Occipital lobe (tissue), 2 donors: ENCODE results near the gene SLC1A4. TPM values are rescaled to one million over a fixed set of nuclear protein-coding genes. Genes with fewer than 3 reads are reported as not detected.
A peak's percentile ranks its signal among the peaks of the same experiment; 100 is the strongest.
"Not testable (repeated sequence)": the region's sequence is repeated elsewhere in the genome, so short reads cannot be mapped to it uniquely, and the experiment has no call there.

Experiments used
- DNase-seq: peaks from one replicate; lab custom pipeline; 2025; lab: John Stamatoyannopoulos, UW
- total RNA-seq: library from RNA; depleted of rRNA; stranded (reverse); fragments of >200 nt; gene quantifications from one replicate; pipeline ENCODE4 v1.2.3, GENCODE V29; 2014

SLC1A4 gene
- total RNA-seq: 57.9 TPM

DNA sequence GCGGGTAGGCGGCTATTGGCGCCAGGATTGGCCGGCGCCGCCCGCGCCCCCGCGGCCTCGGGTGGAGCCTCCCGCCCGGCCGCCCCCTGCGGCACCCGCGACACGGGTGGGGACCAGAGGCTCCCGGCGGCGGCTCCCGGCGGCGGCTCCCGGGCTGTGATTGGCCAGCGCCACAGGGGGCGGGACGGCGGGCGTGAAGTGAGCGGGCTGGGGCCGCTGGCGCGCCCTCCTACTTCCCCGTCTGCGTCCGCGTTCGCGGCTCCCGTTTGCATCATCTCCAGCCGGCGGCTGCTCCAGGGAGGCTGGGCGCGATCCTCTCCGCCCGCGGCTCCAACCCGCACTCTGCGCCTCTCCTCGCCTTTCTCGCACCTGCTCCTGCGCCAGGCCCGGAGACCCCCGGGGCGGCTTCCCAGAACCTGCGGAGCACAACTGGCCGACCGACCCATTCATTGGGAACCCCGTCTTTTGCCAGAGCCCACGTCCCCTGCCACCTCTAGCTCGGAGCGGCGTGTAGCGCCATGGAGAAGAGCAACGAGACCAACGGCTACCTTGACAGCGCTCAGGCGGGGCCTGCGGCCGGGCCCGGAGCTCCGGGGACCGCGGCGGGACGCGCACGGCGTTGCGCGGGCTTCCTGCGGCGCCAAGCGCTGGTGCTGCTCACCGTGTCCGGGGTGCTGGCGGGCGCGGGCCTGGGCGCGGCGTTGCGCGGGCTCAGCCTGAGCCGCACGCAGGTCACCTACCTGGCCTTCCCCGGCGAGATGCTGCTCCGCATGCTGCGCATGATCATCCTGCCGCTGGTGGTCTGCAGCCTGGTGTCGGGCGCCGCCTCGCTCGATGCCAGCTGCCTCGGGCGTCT, at the start of gene SLC1A4:
Gene SLC1A4 (plus strand): TSS at position 274 of the 856 bp plus-strand sequence. CDS start 245 bp downstream, at position 519.
- peak; percentile 92 for DNase-seq

DNA sequence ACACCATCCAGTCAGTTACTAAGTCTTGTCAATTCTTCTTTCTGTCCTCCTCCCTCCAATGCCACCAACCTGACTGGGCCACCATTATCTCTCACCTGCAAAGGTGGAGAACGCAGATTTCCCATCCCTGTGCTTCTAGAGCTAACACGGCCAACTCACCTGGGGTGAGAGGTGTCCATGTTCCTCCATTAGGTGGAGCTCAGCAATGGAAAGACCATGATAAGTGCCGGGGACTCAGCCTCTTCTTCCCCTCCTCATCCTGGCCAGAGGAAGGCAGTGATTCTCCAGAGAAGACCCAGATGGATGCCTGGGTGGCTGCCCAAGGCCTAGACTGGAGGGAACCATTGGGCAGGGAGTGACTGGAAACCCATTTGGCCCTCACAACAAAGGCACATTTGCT, 48.1 kb upstream of the SLC1A4 start:
- no peak for DNase-seq

DNA sequence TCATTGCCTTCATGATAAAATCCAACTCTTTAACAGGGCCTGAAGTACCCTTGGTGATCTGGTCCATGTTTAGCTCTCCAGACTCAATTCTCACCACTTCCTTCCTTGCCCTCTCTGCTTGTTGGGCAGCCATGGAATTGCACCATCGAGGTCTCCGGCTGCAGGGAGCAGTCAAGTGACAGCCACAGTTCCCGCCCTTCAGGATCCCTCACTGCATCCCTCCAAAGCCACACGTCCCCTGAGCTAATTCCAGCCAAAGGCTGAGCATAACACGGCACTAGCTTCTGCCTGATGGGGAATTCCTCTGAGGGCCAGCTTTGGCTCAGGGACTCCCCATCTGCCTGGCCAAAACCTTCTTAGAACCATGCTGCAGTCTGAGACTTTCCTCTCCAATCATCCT, 47.4 kb upstream of the SLC1A4 start:
- no peak for DNase-seq

DNA sequence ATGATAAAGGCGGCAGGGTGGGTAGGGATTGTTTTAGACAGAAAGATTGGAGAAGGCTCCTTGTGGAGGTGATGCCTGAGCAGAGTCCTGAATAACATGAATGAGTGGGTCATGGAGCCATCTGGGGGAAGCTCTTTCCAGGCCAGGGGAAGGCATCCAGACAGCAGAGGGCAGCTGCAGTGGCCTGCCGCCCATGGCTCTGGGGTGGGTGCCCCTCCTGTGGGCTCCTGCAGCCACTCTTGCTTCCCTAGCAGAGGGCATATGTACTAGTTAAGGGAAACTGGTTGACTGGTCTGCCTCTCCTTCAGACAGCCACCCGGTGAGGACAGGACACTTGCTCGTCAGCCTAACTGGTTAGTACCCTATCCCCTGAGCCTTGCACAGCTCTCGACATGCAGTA, 46.5 kb upstream of the SLC1A4 start:
- DNase-seq: no peak

DNA sequence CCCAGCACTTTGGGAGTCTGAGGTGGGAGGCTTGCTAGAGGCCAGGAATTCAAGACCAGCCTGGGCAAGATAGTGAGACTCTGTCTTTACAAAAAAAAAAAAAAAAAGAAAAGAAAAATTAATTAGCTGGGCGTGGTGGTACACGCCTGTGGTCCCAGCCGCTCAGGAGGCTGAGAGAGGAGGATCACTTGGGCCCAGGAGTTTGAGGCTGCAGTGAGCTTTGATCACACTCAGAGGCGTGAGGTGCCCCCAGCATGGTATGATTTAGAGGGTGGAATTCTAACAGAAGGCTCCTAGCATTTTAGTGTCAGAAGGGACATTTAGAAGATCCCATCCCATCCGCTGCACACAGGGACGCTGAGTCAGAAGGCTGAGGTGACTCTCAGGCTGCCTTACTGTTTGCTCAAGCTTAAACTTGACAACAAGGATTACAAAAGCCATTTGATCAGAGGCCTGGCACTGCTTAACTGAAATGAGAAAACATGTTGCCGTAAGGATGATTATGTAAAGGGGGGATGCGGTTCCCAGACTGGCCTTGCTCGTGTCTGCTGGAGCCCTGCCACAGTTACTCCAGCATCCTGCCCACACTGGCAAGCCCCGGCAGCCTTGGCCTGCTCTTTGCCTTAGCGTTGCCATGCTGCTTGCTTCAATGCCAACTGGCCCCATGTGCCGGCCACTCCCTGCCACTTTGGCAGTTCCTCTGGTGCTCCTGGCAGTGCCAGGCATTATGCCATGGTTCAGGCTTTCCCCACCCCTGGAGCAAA, 45.6 kb upstream of the SLC1A4 start:
- DNase-seq: peak; percentile 60

DNA sequence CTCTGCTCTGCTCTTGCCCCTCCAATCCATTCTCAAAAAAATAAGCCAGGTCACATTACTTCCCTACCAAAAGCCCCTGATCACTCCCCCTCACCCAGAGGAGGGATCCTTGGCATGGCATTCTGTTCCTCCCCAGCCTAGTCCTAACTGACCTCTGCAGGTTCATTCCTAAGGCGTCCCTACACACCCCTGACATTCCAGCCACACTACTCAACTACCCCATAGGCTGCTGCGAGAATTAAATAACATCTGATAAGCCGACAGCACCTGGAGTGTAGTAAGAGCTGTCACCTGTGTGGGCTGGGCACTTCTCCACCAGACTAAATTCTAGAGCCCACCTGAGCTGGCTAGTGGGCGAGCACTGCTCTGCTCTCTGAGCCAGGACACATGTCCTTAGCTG, 44.7 kb upstream of the SLC1A4 start:
- no peak for DNase-seq

DNA sequence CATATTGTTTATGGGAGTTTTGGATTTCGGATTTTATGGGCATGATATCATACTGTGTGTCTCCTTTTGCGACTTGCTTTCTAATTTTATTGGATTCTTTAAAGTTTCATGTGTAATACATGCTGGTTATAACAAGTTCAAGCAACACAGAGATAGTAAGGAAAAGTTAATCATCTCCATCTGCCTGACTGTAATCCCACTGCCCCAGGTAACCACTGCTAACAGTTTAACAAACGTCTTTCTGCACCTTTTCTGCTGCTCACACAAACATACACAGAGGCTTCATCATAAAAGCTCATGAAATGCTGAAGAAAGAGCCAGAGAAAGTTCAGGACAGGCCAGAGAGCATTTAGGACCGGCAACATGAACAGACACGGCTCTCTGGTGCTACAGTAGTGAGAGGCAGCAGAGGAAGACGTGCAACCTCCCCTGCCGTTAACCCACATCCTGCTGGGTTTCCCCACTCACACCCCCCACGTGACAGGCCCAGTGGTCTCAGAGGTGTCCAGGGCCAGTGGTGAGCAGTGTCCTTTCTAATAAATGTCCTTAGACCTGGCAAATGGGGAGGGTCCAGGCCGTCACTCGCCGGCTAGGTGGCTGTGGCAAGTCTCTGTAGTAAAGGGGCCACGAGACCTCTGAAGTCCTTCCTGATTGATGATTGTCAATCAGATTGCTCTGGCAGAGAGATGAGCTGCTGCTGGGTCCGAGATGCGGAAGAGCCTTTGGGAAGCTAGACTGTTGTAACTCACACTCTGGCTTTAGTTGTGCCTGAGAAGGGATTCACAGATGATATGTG, 43.0 kb upstream of the SLC1A4 start:
- DNase-seq: no peak

DNA sequence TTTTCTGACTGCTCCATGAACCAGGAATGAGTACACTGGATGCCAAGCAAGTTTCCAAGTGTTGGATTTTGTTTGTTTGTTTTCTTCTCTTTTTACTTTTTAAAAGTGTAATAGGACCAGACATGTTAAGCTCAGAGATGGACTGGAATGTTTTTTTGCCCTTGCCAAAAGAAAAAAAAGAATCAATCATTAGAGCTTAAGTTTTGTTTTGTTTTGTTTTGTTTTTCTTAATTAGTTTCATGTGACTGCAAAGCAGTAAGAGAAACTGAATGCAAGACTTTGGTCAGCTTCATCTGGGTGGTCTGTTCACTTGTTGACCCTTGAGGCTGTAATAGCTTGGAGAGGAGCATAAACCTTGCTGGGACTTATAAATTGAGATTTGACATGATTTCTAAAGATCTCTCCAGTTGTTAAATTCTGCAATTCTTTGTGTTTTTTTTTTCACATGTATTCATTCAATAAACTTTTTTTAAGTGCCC, 42.4 kb upstream of the SLC1A4 start:
- DNase-seq: no peak

DNA sequence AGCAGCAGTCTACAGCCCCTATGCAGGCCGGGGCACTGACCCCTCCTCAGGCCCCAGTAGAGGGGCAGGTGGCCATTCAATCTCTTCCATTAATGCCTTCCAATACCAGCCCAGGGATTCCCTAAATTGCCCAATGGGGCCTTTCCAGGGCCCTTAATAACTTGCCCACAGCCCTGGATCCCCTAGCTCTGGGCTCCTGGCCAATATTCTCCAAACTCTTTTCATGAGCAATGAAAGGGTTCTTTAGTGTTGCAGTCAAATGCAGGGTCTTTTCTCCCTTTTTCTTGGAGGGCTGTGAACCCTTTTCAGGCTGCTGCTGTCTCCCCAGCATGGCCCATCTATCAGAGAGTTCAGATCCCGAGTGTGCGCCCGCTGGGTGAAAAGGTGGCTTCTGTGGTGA, 41.3 kb upstream of the SLC1A4 start:
- DNase-seq: no peak

DNA sequence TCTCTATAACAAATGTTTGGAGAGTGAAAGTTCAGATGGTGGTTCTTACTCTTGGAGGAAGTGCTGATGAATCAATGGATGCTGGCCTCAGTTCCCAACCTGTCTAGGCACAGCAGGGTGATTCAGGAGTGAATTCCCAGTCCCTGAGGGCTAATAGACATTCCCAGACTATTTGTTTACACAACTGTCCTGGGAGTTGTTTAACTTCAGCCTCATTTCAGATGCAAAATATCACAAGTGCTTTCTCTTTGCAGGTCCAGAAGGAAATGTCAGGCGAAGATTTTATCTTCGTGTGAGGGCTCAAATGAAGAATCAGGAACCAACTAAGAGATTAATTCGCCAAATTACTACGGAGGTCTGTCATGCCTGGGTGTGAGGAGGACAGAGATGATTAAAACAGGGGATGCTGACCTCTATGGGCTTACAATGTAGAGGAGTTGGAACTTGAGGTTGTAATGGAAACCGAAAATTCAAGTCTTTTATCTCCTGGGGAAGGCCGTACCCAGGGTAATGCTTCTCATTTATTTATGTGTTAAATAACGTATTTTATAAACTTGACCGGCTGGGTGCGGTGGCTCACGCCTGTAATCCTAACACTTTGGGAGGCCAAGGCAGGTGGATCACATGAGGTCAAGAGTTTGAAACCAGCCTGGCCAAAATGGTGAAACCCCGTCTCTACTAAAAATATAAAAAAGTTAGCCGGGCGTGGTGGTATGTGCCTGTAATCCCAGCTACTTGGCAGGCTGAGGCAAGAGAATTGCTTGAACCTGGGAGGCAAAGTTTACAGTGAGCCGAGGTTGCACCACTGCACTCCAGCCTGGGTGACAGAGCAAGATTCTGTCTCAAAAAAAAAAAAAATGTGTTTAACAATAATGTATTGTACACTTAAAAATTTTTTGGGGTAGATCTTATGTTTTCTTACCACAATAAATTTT, 38.7 kb upstream of the SLC1A4 start:
- no peak for DNase-seq

DNA sequence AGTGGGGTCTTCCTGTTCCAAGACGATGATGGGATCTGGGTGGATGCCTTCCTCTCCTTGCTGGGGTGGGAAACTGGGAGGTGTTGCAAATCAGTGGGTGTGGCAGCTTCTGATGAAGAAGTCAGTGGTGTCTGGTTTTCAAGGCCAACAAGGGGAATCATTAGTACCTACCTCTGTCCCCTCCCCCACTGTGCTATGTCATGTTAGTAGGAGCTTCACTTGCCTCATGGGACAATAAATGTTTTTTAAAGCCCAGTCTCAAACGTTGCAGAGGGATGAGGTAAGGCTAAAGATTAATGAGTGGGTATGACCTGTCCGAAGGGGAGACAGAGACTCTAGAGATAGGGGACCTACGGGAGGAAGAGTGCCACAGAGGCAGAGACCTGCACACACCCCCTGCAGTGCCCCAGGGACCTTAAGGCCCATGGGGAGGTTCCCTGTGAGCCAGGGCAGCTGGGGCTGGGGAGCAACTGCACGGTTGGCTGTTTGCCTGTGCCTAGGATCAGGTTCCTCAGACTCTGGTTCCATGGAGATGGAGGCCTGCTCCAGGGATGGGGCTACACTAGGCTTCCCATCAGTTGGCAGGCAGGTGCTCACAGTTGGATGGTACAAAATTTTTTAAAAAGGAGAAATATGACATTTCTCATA, 37.8 kb upstream of the SLC1A4 start:
- no peak for DNase-seq

DNA sequence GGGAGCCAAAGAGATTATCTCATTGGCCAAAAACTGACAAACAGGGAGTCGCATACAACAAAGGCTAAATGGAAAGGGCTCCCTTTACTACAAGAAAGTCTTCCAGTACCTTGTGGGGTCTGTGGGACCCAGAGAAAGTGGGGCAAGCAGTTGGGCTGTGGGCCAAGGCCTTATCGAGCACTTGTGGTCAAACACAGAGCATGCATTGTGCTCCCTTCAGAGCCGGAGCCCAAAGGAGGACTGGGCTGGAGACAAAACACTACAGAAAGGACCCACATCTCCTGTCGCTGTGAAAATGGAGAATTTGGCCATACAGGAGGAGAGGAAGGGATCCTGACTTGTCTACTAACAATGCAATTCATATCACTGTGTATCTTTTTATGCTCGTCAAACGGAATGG, 37.1 kb upstream of the SLC1A4 start:
- no peak for DNase-seq

DNA sequence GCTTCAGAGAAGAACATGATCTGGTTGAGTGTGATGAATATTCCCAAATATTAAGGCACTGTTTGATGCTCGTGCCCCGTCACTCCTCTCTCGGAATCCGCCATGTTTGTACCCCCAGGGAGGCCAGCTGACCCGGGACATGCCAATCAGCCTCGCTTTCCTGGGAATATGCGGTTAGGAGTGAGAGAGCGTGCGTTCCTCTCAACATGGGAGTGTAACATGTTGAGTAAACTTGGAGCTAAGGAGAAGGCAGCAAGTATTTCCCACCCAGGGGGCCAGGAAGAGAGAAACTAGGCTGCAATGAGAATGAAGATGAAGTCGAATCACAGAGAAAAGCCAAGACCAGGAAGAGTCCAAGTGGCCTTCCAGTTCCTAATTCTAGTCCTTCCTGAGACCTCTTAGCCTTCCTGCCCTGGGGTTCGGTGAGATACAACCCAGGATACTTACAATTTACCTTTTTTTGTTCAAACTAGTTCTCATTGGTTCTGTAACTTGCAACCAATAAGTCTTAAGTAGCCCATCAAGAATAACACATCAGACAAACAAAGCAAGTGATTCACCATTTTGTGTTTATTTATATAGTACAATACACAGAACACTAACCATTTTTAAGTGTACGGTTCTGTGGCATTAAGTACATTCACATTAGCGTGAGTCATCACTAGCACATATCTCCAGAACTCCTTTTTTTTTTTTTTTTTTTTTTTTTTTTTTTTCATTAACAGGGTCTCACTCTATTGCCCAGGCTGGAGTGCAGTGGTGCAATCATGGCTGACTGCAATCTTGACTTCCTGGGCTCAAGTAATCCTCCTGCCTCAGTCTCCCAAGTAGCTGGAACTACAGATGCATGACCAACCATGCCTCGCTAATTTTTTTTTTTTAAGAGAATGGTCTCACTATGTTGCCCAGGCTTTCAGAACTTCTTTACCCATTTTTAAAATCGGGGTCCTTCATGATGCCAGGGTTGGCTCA, 36.4 kb upstream of the SLC1A4 start:
- no peak for DNase-seq

DNA sequence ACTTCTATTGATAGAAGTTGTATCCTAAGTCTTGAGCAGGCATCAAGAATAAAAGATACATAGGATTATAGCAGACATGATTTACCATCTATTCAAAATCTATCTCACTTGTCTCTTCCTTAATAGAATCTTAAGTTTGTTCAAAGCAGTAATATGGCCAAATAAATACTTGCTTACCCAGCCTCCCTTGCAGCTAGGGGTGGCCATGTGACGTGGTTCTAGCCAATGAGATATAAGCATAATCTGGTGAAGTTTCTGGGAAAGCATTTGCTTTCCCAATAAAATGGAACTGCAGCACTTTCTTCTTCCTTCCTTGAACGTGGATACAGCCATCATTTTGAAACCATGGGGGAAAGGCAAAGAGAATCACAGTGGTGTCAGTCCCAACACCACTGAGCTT, 33.7 kb upstream of the SLC1A4 start:
- no peak for DNase-seq

DNA sequence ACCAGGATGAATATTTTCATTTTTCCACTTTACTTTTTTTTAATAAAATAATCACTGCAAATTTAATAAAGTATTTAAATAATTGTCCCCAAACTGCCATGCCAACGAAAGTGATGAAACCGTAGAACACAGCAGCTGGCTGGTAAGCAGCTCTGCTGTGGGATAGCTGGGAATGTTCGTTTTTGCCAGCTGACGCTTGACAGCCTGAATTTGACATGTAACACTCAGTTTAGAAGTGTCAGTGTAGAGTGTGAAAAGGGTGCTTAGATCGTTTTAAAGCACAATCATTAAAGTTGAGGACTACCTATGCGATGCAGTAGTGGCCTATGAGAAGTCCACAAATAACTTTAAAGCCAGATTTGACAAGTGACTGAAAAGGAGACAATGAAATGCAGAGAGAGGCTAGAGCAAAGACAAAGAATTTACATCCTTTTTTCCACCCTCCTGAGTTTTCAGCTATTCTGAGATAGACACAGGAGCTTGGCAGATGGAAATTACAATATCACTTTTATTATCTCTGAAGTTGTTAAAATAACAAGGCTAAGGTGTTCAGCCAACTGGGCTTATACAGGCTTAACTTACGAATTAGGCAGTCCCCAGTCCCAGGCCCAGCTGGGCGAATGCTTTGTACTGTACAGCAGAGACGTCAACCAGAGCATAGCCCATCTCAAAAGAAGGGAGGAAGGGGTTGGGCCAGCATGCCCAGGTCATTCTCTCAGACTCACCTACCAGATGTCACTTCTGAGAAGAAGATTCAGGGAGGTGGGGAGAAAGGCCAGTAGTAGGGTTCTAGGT, 31.9 kb upstream of the SLC1A4 start:
- DNase-seq: no peak

DNA sequence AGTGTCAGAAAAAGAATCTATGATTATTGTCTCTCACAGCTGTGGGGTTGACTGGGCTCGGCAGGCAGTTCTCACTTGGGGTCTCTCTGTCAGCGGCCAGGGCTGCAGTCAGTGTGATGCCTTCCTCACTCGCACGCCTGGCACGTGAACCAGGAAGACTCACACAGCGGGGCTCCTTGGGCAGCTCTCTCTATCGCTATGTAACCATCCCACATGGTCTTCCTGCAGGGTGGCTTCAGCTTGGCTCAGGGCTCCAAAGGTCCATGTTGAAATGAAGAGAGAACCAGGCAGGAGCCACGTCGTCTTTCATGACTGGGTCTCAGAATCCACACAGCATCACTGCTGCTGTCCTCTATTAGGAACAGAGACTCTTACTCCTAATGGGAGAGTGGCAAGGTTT, 30.6 kb upstream of the SLC1A4 start:
- DNase-seq: no peak

DNA sequence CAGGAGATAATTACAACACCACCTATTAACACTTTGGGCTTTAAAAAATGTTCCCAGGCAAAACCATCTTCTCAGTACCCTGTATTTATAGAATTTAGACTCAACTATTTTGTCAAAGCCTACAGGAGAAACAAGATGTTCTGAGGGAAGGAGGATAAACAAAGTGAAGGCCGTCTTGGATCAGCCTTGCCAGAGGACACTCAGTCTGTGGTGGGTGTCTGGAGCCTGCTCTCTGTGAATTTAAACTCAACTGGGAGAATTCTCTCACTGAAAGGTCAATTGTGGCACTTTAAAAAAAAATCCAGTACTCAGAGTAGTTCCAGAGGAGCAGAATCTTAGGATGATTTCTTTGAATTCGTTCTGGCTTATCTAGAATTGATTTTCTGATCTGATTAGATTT, 28.4 kb upstream of the SLC1A4 start:
- DNase-seq: no peak

DNA sequence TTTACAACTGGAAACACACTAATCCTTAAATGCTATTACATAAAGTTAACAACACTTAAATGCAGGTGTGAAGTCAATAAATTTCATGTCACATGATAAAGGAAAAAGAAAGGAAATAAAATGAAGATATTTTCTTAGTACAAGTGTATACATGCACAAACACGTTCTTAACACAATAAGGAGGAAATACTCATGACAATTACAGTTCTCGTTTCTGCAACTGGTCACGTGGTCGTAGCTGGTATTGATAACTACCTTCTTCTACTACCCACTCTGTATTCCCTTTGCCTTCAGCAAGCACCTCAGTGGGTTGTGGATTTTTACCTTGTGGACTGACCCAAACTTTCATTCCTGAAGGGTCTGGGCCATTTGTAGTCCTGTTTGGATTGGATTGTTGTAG, 26.1 kb upstream of the SLC1A4 start:
- DNase-seq: not testable (repeated sequence)
